Measurements from ENCODE around the gene MAN2B1. TPM values are rescaled to one million over a fixed set of nuclear protein-coding genes. Genes with fewer than 3 reads are reported as not detected.
A peak's percentile ranks its signal among the peaks of the same experiment; 100 is the strongest.
"Not testable (repeated sequence)": the region's sequence is repeated elsewhere in the genome, so short reads cannot be mapped to it uniquely, and the experiment has no call there.

The MAN2B1 gene
- total RNA-seq, 2 experiments from 2014 or later = 95.9 to 109 TPM

DNA sequence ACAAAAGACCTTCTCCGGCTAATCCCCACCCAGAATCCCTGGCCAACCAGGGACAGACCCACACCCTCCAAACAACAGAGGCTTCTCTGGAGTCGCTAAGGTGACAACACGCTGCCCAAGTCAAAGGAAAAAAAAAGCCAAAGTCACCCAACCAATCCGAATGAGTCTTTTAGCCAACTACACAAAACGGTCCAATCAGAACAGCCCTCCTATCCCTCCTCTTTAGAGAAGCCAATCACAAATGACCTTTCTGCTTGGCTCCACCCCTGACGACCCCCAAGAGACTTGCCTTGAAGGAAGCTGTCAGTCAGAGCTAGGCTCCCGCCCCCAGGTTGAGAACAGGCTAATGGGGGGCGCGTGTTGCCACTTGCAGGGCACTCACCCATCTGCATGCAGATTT is 36.5 kb upstream of the MAN2B1 start:
- no peak overlapping the region for H3K4me3 Mint-ChIP-seq
- H3K9me3 ChIP-seq (ENCODE audit: control insufficient read depth in 1 of 2, insufficient read depth in 1 of 2, low read length in 2 of 2) = no peaks in the 10 kb centered on the region
- peaks cover 59% of the 10 kb centered on the region for H3K36me3 ChIP-seq (ENCODE audit: insufficient read depth, low read length)
- TF ChIP-seq, protein P1, sequence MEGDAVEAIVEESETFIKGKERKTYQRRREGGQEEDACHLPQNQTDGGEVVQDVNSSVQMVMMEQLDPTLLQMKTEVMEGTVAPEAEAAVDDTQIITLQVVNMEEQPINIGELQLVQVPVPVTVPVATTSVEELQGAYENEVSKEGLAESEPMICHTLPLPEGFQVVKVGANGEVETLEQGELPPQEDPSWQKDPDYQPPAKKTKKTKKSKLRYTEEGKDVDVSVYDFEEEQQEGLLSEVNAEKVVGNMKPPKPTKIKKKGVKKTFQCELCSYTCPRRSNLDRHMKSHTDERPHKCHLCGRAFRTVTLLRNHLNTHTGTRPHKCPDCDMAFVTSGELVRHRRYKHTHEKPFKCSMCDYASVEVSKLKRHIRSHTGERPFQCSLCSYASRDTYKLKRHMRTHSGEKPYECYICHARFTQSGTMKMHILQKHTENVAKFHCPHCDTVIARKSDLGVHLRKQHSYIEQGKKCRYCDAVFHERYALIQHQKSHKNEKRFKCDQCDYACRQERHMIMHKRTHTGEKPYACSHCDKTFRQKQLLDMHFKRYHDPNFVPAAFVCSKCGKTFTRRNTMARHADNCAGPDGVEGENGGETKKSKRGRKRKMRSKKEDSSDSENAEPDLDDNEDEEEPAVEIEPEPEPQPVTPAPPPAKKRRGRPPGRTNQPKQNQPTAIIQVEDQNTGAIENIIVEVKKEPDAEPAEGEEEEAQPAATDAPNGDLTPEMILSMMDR (IDR thresholded peaks at IDR 0.05) = no peak
- no peaks in the 10 kb centered on the region for H3K27me3 ChIP-seq (ENCODE audit: control insufficient read depth in 1 of 2, insufficient read depth in 2 of 2, low read length in 2 of 2)
- H3K27ac ChIP-seq (ENCODE audit: low read depth in 1 of 2, low read length in 2 of 2) = no peak overlapping the region
- peak in 1 of 14 experiments; percentile 32 for DNase-seq
- no peak overlapping the region for H3K27ac Mint-ChIP-seq
- CTCF ChIA-PET = no interaction called here
- intact Hi-C loops (cut with DNase I, micrococcal nuclease) = no loop called here
- H3K36me3 Mint-ChIP-seq (ENCODE audit: low read depth) = peaks cover 69% of the 10 kb centered on the region
- H3K9me3 Mint-ChIP-seq = no peaks in the 10 kb centered on the region
- POLR2A ChIA-PET = no interaction called here
- peak; percentile 41 for ATAC-seq (ENCODE audit: poor library complexity)
- peaks cover 3% of the 10 kb centered on the region for H3K4me1 Mint-ChIP-seq (ENCODE audit: low read depth)
- H3K27me3 Mint-ChIP-seq = no peaks in the 10 kb centered on the region
- no peak overlapping the region for H3K4me3 ChIP-seq (ENCODE audit: low read length)
- no peaks in the 10 kb centered on the region for H3K4me1 ChIP-seq (ENCODE audit: insufficient read depth, low read length)

DNA sequence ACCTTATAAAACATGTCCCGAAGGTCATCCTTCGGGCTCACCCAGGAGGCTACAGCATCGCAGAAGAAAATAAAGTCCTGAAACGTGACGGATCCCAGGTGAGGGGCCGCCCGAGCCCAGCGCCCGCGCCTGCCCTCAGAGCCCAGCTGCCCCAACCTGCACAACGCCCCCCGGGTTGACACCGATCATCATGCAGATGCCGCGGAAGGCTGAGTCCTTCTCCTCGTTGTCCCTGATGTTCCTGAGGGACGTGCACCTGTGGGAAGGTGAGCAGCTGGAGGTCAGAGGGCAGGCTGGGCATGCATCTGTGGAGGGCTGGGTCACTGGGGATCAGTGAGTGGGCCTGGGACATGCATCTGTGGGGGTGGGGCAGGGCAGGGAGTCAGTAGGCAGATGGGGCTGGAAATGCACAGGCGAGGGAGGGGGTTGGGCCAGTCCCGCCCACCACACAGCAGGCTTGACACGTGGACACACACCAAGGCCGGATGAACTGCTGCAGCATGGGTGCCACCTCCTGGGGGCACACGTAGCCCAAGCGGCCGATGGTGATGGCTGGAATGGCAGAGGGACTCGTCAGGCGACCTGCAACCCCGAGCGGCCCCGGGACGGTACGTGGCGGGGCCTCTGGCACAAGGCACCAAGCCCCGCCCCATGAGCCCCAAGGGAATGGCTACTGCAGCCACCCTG is 35.2 kb upstream of the MAN2B1 start:
- no peak overlapping the region for H3K27ac ChIP-seq (ENCODE audit: low read depth in 1 of 2, low read length in 2 of 2)
- no peak overlapping the region for H3K4me3 Mint-ChIP-seq
- H3K9me3 ChIP-seq (ENCODE audit: control insufficient read depth in 1 of 2, insufficient read depth in 1 of 2, low read length in 2 of 2) = no peaks in the 10 kb centered on the region
- POLR2A ChIA-PET = no interaction called here
- no peaks in the 10 kb centered on the region for H3K9me3 Mint-ChIP-seq
- intact Hi-C loops (cut with DNase I, micrococcal nuclease) = no loop called here
- no peak overlapping the region for H3K27ac Mint-ChIP-seq
- H3K27me3 ChIP-seq (ENCODE audit: control insufficient read depth in 1 of 2, insufficient read depth in 2 of 2, low read length in 2 of 2) = no peaks in the 10 kb centered on the region
- H3K36me3 ChIP-seq (ENCODE audit: insufficient read depth, low read length) = peaks cover 58% of the 10 kb centered on the region
- peaks cover 6% of the 10 kb centered on the region for H3K4me1 ChIP-seq (ENCODE audit: insufficient read depth, low read length)
- peaks cover 6% of the 10 kb centered on the region for H3K4me1 Mint-ChIP-seq (ENCODE audit: low read depth)
- no peaks in the 10 kb centered on the region for H3K27me3 Mint-ChIP-seq
- ATAC-seq (ENCODE audit: poor library complexity) (no peak), DNase-seq (no peak)
- CTCF ChIA-PET = no interaction called here
- peaks cover 67% of the 10 kb centered on the region for H3K36me3 Mint-ChIP-seq (ENCODE audit: low read depth)
- no peak overlapping the region for H3K4me3 ChIP-seq (ENCODE audit: low read length)
- TF ChIP-seq, protein P1 (IDR thresholded peaks at IDR 0.05) = no peak

DNA sequence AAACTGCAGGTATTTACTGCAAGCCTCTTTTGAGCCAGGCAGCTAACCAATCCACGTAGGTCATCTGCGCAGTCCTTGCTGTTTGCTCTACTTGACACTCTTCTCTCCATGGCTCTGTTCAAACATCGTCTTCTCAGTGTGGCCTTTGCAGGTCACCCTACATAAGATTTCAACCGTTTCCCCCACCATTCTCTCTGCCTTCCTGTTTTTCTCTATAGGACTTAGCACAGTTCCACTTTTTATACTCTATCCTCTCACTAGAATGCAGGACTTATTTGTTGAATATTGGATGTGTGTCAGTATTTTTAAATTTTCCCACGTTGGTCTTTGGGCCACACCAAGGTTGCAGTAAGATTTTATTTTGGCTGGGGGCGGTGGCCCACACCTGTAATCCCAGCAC is 31.6 kb upstream of the MAN2B1 start:
- peaks cover 38% of the 10 kb centered on the region for H3K36me3 Mint-ChIP-seq (ENCODE audit: low read depth)
- peaks cover 11% of the 10 kb centered on the region for H3K4me1 Mint-ChIP-seq (ENCODE audit: low read depth)
- POLR2A ChIA-PET = no interaction called here
- no peak overlapping the region for H3K27ac ChIP-seq (ENCODE audit: low read depth in 1 of 2, low read length in 2 of 2)
- no peaks in the 10 kb centered on the region for H3K27me3 Mint-ChIP-seq
- H3K27me3 ChIP-seq (ENCODE audit: control insufficient read depth in 1 of 2, insufficient read depth in 2 of 2, low read length in 2 of 2) = no peaks in the 10 kb centered on the region
- peak overlapping the region; percentile 73 for H3K27ac Mint-ChIP-seq
- peak overlapping the region; percentile 81 for H3K4me3 Mint-ChIP-seq
- H3K9me3 ChIP-seq (ENCODE audit: control insufficient read depth in 1 of 2, insufficient read depth in 1 of 2, low read length in 2 of 2) = no peaks in the 10 kb centered on the region
- intact Hi-C loops (cut with DNase I, micrococcal nuclease) = loop anchor here in 1 of 2 experiments (10.0 kb wide), 1 partner anchor 1193 kb away; the partner anchor contains the start of gene ZNF653
- ATAC-seq (ENCODE audit: poor library complexity) (no peak), DNase-seq (no peak)
- H3K9me3 Mint-ChIP-seq = no peaks in the 10 kb centered on the region
- H3K36me3 ChIP-seq (ENCODE audit: insufficient read depth, low read length) = peaks cover 25% of the 10 kb centered on the region
- TF ChIP-seq, protein P1 (IDR thresholded peaks at IDR 0.05) = no peak
- peaks cover 23% of the 10 kb centered on the region for H3K4me1 ChIP-seq (ENCODE audit: insufficient read depth, low read length)
- CTCF ChIA-PET = no interaction called here
- no peak overlapping the region for H3K4me3 ChIP-seq (ENCODE audit: low read length)

DNA sequence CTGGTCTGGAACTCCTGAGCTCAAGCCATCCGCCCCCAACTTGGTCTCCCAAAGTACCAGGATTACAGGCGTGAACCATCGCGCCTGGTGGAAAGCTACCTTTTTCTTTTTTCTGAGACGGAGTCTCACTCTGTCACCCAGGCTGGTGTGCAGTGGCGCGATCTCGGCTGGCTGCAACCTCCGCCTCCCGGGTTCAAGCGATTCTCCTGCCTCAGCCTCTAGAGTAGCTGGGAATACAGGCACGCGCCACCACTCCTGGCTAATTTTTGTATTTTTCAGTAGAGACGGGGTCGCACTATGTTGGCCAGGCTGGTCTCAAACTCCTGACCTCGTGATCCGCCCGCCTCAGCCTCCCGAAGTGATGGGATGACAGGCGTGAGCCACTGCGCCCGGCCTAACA is 30.9 kb upstream of the MAN2B1 start:
- ChIA-PET POLR2A (interaction anchor here (1.4 to 2.7 kb wide), 4 partner anchors 16 to 40 kb away, joined by 4 to 27 read pairs (median 6); partner anchors contain the start of genes DHPS and GET3), CTCF (interaction anchor here (1.4 to 1.9 kb wide), 2 partner anchors 36 to 63 kb away, joined by 4 read pairs; no protein-coding TSS in a partner anchor)
- peak overlapping the region; percentile 45 for H3K4me3 Mint-ChIP-seq
- not testable (repeated sequence) for H3K27ac ChIP-seq (ENCODE audit: low read depth in 1 of 2, low read length in 2 of 2); H3K4me3 ChIP-seq (ENCODE audit: low read length); H3K27me3 Mint-ChIP-seq; H3K9me3 ChIP-seq (ENCODE audit: control insufficient read depth in 1 of 2, insufficient read depth in 1 of 2, low read length in 2 of 2); H3K9me3 Mint-ChIP-seq; DNase-seq; ATAC-seq (ENCODE audit: poor library complexity); H3K27me3 ChIP-seq (ENCODE audit: control insufficient read depth in 1 of 2, insufficient read depth in 2 of 2, low read length in 2 of 2); H3K27ac Mint-ChIP-seq
- intact Hi-C loops (cut with DNase I, micrococcal nuclease) = loop anchor here in 1 of 2 experiments (10.0 kb wide), 1 partner anchor 1193 kb away; the partner anchor contains the start of gene ZNF653
- peaks cover 31% of the 10 kb centered on the region for H3K36me3 Mint-ChIP-seq (ENCODE audit: low read depth)
- Histone ChIP-seq H3K36me3 (ENCODE audit: insufficient read depth, low read length) (peaks cover 20% of the 10 kb centered on the region), H3K4me1 (ENCODE audit: insufficient read depth, low read length) (peaks cover 23% of the 10 kb centered on the region)
- H3K4me1 Mint-ChIP-seq (ENCODE audit: low read depth) = peaks cover 11% of the 10 kb centered on the region

Data from CD4-positive, alpha-beta T cell (primary cell).